Activated naive CD4-positive, alpha-beta T cell treated with anti-CD3 and anti-CD28 coated beads, Interleukin-2, amount 10 ng/mL, durations not matched to agents 7 days and 5 days (primary cell): ENCODE results near the gene FHAD1.
"Not testable (repeated sequence)": the region's sequence is repeated elsewhere in the genome, so short reads cannot be mapped to it uniquely, and the experiment has no call there.

Source experiments
- CTCF ChIA-PET: fragments of 350-600 bp; sonication (Branson Sonifier 250); formaldehyde crosslinking; loops from one replicate; lab custom pipeline; 2021; ENCODE audit warnings: antibody characterized with exemption; lab: Charles Lee
- DNase-seq: peaks from one replicate; pipeline ENCODE4 v3.0.0-alpha.2; 2020
- H3K27ac Mint-ChIP-seq: one replicate; pipeline ENCODE4 v1.8.0; 2021; ENCODE audit warnings: mild to moderate bottlenecking, moderate library complexity, mixed read lengths
- H3K27me3 Mint-ChIP-seq: one replicate; pipeline ENCODE4 v1.8.0; 2021; ENCODE audit warnings: mild to moderate bottlenecking, mixed read lengths
- H3K36me3 Mint-ChIP-seq: one replicate; pipeline ENCODE4 v1.8.0; 2021; ENCODE audit warnings: mixed read lengths
- H3K4me1 Mint-ChIP-seq: one replicate; pipeline ENCODE4 v1.8.0; 2021; ENCODE audit warnings: mixed read lengths
- H3K4me3 Mint-ChIP-seq: one replicate; pipeline ENCODE4 v1.8.0; 2021; ENCODE audit warnings: mild to moderate bottlenecking, moderate library complexity, mixed read lengths
- H3K9me3 Mint-ChIP-seq: one replicate; pipeline ENCODE4 v1.8.0; 2021; ENCODE audit warnings: mixed read lengths

Gene FHAD1

GRCh38 chr1:15380601-15381508 is 133.8 kb downstream of the FHAD1 start:
- CTCF ChIA-PET, result no interaction called here
- Mint-ChIP-seq H3K36me3 (no peaks in the 10 kb centered on the region), H3K4me3 (no peak overlapping the region), H3K27me3 (peaks cover 67% of the 10 kb centered on the region), H3K27ac (no peak overlapping the region), H3K9me3 (no peaks in the 10 kb centered on the region), H3K4me1 (no peaks in the 10 kb centered on the region)
- DNase-seq, result no peak

GRCh38 chr1:15381805-15382204 is 134.8 kb downstream of the FHAD1 start:
- H3K4me1 Mint-ChIP-seq, result peaks cover 4% of the 10 kb centered on the region
- no peak overlapping the region for H3K4me3 Mint-ChIP-seq
- no peak overlapping the region for H3K27ac Mint-ChIP-seq
- peaks cover 70% of the 10 kb centered on the region for H3K27me3 Mint-ChIP-seq
- no peak for DNase-seq
- H3K36me3 Mint-ChIP-seq, result no peaks in the 10 kb centered on the region
- no peaks in the 10 kb centered on the region for H3K9me3 Mint-ChIP-seq
- CTCF ChIA-PET, result no interaction called here

DNA sequence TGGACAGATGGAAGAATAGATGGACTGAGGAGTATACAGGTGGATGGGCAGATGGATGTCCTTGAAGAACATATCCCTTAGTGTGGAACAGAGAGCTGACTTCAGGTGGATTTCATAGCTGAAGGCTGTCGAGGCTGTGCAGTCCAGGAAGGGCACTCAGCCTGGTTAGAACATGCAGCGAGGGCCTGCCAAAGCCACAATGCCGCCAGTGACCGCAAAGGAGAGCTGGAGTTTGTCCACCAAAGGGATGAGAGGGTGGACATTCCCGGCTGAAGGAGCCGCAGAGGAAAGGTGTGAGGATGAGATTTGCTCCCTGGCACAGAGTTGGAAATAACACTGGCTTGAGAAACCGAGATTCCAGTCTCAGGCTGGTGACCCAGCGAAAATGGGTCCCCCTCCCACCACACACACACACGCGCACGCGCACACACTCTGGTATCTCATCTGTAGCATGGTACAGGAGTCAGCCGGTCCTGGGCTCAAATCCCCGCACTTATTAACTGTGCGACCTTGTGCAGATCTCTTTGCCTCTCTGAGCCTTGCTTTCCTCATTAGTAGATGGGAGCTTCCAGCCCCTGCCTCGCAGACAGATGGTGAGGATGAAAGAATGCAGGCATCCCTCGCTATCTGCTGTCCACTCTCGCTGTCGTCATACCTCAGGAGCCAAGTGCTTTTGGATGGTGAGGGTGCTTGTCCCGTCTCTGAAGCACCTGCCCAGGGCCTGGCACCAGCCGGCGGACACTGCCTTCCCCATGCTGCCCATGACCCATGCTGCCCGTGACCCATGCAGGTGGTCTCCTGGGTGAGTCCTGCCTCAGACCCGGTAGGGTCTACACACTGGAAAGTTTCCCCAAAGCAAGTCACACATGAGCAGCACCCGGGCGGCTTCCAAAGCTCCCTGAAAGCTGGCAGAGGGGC is 135.8 kb downstream of the FHAD1 start:
- no peak overlapping the region for H3K27ac Mint-ChIP-seq
- DNase-seq, result no peak
- no peak overlapping the region for H3K4me3 Mint-ChIP-seq
- peaks cover 4% of the 10 kb centered on the region for H3K4me1 Mint-ChIP-seq
- CTCF ChIA-PET, result no interaction called here
- peaks cover 70% of the 10 kb centered on the region for H3K27me3 Mint-ChIP-seq
- no peaks in the 10 kb centered on the region for H3K9me3 Mint-ChIP-seq
- no peaks in the 10 kb centered on the region for H3K36me3 Mint-ChIP-seq

DNA sequence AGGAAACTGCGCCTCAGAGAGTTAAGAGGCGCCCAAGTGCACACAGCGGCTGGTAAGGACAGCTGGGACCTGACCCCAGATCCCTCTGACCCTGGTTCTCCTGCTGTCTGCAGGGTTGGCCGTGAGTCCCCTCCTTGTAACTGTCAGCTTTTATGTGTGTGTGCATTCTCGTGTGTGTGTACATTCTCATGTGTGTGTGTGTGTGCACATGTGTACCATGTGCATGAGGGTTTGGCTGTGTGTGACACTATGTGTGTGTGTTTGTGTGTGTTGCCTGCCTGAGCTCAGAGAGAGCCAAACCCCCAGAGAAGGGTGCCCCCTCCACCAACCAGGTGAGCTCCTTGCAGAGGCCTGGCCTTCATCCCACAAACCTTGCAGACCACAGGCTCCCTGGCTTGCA is 136.8 kb downstream of the FHAD1 start:
- H3K27me3 Mint-ChIP-seq, result peaks cover 74% of the 10 kb centered on the region
- CTCF ChIA-PET, result no interaction called here
- no peaks in the 10 kb centered on the region for H3K9me3 Mint-ChIP-seq
- H3K27ac Mint-ChIP-seq, result no peak overlapping the region
- H3K36me3 Mint-ChIP-seq, result no peaks in the 10 kb centered on the region
- H3K4me3 Mint-ChIP-seq, result no peak overlapping the region
- H3K4me1 Mint-ChIP-seq, result peaks cover 4% of the 10 kb centered on the region
- no peak for DNase-seq

- Mint-ChIP-seq H3K27ac (no peak overlapping the region), H3K4me3 (no peak overlapping the region), H3K36me3 (no peaks in the 10 kb centered on the region), H3K9me3 (no peaks in the 10 kb centered on the region), H3K27me3 (peaks cover 77% of the 10 kb centered on the region), H3K4me1 (peaks cover 4% of the 10 kb centered on the region)
- CTCF ChIA-PET, result no interaction called here
- DNase-seq, result no peak
These were observed 137.4 kb downstream of the FHAD1 start for GRCh38 chr1:15384301-15384901.

DNA sequence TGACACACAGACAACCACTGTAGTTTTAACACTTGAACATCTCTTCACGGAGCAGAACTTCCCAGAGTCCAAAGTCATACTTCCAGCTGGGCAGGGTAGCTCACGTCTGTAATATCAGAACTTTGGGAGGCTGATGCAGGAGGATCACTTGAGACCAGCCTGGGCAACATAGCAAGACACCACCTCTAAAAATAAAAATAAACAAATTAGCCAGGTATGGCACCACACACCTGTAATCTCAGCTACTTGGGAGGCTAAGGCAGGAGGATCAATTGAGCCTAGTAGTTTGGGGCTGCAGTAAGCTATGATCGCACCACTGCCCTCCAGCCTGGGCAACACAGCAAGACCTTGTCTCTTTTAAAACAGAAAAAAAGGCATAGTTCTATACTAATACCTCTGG is 138.4 kb downstream of the FHAD1 start:
- no peak overlapping the region for H3K27ac Mint-ChIP-seq
- no peak for DNase-seq
- H3K4me3 Mint-ChIP-seq, result no peak overlapping the region
- no peaks in the 10 kb centered on the region for H3K36me3 Mint-ChIP-seq
- CTCF ChIA-PET, result interaction anchor here (1.6 to 1.8 kb wide), 2 partner anchors 45 to 62 kb away, joined by 6 to 9 read pairs; no protein-coding TSS in a partner anchor
- peaks cover 4% of the 10 kb centered on the region for H3K4me1 Mint-ChIP-seq
- no peaks in the 10 kb centered on the region for H3K9me3 Mint-ChIP-seq
- peaks cover 72% of the 10 kb centered on the region for H3K27me3 Mint-ChIP-seq

DNA sequence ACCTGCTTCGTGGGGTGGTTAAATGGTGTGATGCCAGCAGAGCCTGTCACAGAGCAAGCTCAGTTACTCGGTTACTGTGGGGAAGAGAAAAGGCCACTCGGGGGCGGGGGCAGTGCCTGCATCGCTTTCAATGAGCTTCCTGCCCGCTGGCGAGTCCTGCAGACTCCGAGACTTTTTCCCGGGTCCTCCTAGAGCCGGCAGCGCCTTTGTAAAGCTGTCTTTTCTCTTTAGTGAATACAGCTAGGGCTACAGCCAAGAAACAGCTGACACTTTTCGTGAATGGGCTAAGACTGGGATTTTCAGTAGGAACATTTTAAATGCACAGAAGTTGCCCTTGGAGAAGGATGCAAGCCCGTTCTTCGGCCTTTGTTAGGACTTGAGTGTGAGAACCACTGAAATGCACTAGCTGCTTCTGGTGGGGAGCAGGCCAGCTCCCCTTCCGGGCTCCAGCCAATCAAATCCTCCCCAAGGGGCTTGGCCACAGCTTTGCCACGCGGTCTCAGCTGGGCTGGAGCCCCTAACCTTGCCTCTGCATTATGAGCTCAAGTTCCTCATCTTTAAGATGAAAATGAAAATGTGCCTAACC is 139.2 kb downstream of the FHAD1 start:
- CTCF ChIA-PET, result interaction anchor here (0.6 to 1.8 kb wide), 3 partner anchors 14 to 62 kb away, joined by 3 to 9 read pairs (median 6); no protein-coding TSS in a partner anchor
- H3K27ac Mint-ChIP-seq, result no peak overlapping the region
- H3K36me3 Mint-ChIP-seq, result no peaks in the 10 kb centered on the region
- peaks cover 4% of the 10 kb centered on the region for H3K4me1 Mint-ChIP-seq
- peaks cover 80% of the 10 kb centered on the region for H3K27me3 Mint-ChIP-seq
- DNase-seq, result no peak
- H3K4me3 Mint-ChIP-seq, result no peak overlapping the region
- H3K9me3 Mint-ChIP-seq, result no peaks in the 10 kb centered on the region

DNA sequence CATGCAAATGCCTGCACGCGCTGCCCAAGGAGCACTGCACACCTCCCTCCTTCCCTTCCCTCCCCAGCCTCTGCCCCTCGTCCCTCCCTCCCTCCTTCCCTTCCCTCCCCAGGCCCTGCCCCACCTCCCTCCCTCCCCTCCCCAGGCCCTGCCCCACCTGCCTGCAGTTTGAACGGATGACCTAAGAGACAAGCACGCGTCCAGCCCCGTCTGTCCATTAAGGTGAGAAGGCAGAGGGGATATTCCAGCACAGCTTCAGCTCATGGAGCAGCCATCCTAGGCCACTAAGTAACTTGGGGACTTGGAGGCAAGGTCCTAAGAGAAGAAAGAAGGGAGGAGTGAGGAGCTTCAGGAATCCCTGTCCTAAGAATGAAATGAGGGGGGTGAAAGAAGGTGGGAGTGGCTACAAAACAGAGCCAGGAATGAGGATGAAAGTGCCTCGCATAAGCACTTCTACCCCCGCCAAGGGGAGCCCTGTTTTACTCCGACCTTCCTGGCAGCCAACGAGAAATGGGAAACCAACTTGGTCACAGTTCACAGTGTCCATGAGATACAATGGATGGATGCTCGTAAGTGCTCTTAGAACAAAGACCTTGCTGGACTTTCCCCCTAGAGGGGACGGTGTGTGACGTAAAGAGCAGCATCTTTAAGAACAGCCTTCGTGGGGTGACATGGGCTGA is 141.3 kb downstream of the FHAD1 start:
- H3K9me3 Mint-ChIP-seq, result no peaks in the 10 kb centered on the region
- H3K27me3 Mint-ChIP-seq, result peaks cover 79% of the 10 kb centered on the region
- DNase-seq, result no peak
- H3K36me3 Mint-ChIP-seq, result no peaks in the 10 kb centered on the region
- CTCF ChIA-PET, result interaction anchor here (0.9 kb wide), 1 partner anchor 44 kb away, joined by 3 read pairs; no protein-coding TSS in a partner anchor
- H3K27ac Mint-ChIP-seq, result no peak overlapping the region
- peaks cover 4% of the 10 kb centered on the region for H3K4me1 Mint-ChIP-seq
- H3K4me3 Mint-ChIP-seq, result no peak overlapping the region

DNA sequence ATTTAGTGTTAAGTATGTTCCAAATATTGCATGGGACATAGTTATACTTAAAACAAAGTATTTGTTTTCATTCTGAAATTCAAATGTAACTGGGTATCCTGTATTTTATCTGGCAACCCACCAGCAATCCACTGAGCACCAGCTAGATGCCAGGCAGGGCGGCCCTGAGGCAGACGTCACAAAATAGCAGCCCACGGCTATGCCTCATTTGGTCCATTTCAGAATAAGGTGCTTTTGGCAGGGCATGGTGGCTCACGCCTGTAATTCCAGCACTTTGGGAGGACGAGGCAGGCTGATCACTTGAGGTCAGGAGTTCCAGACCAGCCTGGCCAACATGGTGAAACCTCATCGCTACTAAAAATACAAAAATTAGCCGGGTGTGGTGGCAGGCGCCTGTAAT is 142.8 kb downstream of the FHAD1 start:
- H3K9me3 Mint-ChIP-seq, H3K4me3 Mint-ChIP-seq, H3K27ac Mint-ChIP-seq, H3K36me3 Mint-ChIP-seq, CTCF ChIA-PET, H3K4me1 Mint-ChIP-seq, DNase-seq: not testable (repeated sequence)
- peaks cover 72% of the 10 kb centered on the region for H3K27me3 Mint-ChIP-seq

DNA sequence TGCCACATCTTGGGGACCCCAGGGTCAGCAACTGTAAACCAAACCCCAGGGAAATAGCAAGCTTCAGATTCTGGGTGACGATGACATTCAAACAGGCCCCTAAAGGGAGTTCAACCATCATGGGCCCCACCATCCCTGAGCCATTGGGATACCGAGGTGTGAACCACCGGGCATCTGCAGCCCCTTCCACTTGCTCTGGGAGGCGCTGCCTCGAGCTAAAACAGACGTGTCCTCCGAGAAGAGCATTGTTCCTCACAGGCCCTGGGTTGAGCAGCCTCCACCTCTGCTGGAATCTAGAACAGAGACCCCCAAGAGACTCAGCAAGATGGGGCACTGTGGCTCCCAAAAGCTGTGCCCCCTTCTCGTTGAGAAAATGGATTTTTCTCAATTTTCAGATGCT is 143.6 kb downstream of the FHAD1 start:
- CTCF ChIA-PET, result no interaction called here
- H3K27ac Mint-ChIP-seq, result no peak overlapping the region
- no peaks in the 10 kb centered on the region for H3K36me3 Mint-ChIP-seq
- DNase-seq, result no peak
- peaks cover 4% of the 10 kb centered on the region for H3K4me1 Mint-ChIP-seq
- peaks cover 64% of the 10 kb centered on the region for H3K27me3 Mint-ChIP-seq
- no peaks in the 10 kb centered on the region for H3K9me3 Mint-ChIP-seq
- H3K4me3 Mint-ChIP-seq, result no peak overlapping the region

DNA sequence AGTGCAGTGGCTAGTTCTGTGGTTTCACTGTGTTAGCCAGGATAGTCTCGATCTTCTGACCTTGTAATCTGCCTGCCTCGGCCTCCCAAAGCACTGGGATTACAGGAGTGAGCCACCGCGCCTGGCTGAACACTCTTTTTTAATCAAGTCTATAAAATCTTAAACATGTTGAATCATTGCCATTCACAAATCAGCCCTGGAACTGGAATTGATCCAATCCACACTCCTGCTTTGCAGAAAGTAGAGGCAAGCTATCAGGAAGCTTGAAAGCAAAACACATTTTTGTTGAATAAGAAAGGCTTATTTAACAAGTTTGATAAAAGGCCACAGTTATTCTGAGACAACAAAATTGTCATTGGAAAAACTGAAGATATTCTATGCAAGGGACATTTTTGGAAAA is 144.3 kb downstream of the FHAD1 start:
- no peaks in the 10 kb centered on the region for H3K9me3 Mint-ChIP-seq
- no peaks in the 10 kb centered on the region for H3K36me3 Mint-ChIP-seq
- CTCF ChIA-PET, result interaction anchor here (0.6 kb wide), 1 partner anchor 108 kb away, joined by 3 read pairs; no protein-coding TSS in a partner anchor
- DNase-seq, result no peak
- H3K27ac Mint-ChIP-seq, result no peak overlapping the region
- H3K4me3 Mint-ChIP-seq, result no peak overlapping the region
- peaks cover 1% of the 10 kb centered on the region for H3K4me1 Mint-ChIP-seq
- H3K27me3 Mint-ChIP-seq, result peaks cover 57% of the 10 kb centered on the region

DNA sequence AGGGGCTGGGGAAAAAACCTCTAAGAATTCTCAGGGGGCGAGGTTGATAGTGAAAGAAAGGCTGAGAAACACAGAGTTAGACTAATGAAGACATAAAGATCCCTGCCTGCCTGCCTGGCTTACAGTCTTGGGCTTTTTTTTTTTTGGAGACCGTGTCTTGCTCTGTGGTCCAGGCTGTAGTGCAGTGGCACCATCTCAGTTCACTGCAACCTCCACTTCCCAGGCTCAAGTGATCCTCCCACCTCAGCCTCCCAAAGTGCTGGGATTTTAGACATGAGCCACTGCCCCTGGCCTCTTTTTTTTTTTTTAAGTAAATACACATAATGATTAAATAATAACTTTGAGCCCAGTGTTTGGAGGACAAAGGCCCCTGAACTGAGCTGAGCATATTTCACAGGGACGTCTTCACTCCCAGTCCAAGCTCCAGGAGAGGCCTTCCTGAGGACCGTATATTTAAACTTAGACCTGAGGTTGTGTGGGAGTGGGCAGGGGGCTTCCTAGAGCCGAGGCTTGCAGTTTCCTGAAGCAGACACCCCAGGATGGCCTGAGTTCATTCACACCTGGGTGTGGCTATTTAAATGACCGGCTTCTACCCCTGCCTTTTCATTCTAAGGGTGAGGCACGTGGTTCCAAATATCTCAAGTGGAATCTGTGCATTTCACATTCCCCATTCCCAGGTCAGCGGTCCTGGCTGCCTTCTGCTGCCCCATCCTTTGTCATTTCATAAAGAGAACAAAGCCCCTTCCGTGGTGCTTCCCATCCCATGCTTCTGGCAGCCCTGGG is 146.6 kb downstream of the FHAD1 start:
- CTCF ChIA-PET, result no interaction called here
- Mint-ChIP-seq H3K4me3 (no peak overlapping the region), H3K9me3 (no peaks in the 10 kb centered on the region)

GRCh38 chr1:15394258-15394690 is 147.3 kb downstream of the FHAD1 start:
- Mint-ChIP-seq H3K9me3 (peaks cover 1% of the 10 kb centered on the region), H3K36me3 (no peaks in the 10 kb centered on the region), H3K27me3 (peaks cover 28% of the 10 kb centered on the region), H3K4me1 (no peaks in the 10 kb centered on the region), H3K27ac (no peak overlapping the region), H3K4me3 (no peak overlapping the region)
- CTCF ChIA-PET, result no interaction called here
- no peak for DNase-seq

More for the DNA sequence above, 146.6 kb downstream of the FHAD1 start:
- Mint-ChIP-seq H3K27me3 (peaks cover 34% of the 10 kb centered on the region), H3K27ac (no peak overlapping the region), H3K4me1 (no peaks in the 10 kb centered on the region), H3K36me3 (no peaks in the 10 kb centered on the region)
- no peak for DNase-seq
